Endodermal cell (in vitro differentiated cells): ENCODE results near the gene MYBBP1A. TPM values are rescaled to one million over a fixed set of nuclear protein-coding genes. Genes with fewer than 3 reads are reported as not detected.
A peak's percentile ranks its signal among the peaks of the same experiment; 100 is the strongest.

Experiments used
- DNase-seq: peaks from one replicate; pipeline ENCODE4 v3.0.0-alpha.2; 2017
- H3K27ac ChIP-seq: 2 replicates; pipeline ENCODE4 v1.5.1; 2013; ENCODE audit warnings: mild to moderate bottlenecking, low read depth, low read length, moderate library complexity
- H3K27me3 ChIP-seq: 2 replicates; pipeline ENCODE4 v1.6.1; 2013; ENCODE audit warnings: mild to moderate bottlenecking, low read length, moderate library complexity; ENCODE audit not compliant: insufficient read depth, control insufficient read depth, poor library complexity, severe bottlenecking
- H3K36me3 ChIP-seq: 2 replicates; pipeline ENCODE4 v1.7.0; 2013; ENCODE audit warnings: mild to moderate bottlenecking, low read length, moderate library complexity; ENCODE audit not compliant: control insufficient read depth, insufficient read depth
- H3K4me1 ChIP-seq: one replicate; pipeline ENCODE4 v1.7.0; 2013; ENCODE audit warnings: low read length; ENCODE audit not compliant: control insufficient read depth, insufficient read depth
- H3K4me3 ChIP-seq: 2 replicates; pipeline ENCODE4 v1.5.1; 2013; ENCODE audit warnings: mild to moderate bottlenecking, low read length, moderate library complexity
- H3K9ac ChIP-seq: 2 replicates; pipeline ENCODE4 v1.6.1; 2013; ENCODE audit warnings: mild to moderate bottlenecking, low read length, moderate library complexity; ENCODE audit not compliant: poor library complexity, severe bottlenecking; ENCODE audit errors: extremely low read depth
- H3K9me3 ChIP-seq: 2 replicates; pipeline ENCODE4 v1.6.1; 2013; ENCODE audit warnings: mild to moderate bottlenecking, low read length, moderate library complexity; ENCODE audit not compliant: control insufficient read depth
- H3K27ac Mint-ChIP-seq: 2 replicates; pipeline ENCODE4 v1.8.0; 2020; ENCODE audit warnings: mixed read lengths
- H3K27me3 Mint-ChIP-seq: 2 replicates; pipeline ENCODE4 v1.8.0; 2021; ENCODE audit warnings: mild to moderate bottlenecking, mixed read lengths; ENCODE audit not compliant: insufficient read depth
- H3K36me3 Mint-ChIP-seq: 2 replicates; pipeline ENCODE4 v1.8.0; 2020; ENCODE audit warnings: low read depth, mixed read lengths
- H3K4me1 Mint-ChIP-seq: 2 replicates; pipeline ENCODE4 v1.8.0; 2020; ENCODE audit warnings: mixed read lengths
- H3K4me3 Mint-ChIP-seq: 2 replicates; pipeline ENCODE4 v1.8.0; 2020; ENCODE audit warnings: mild to moderate bottlenecking, moderate library complexity, mixed read lengths
- H3K9me3 Mint-ChIP-seq: 2 replicates; pipeline ENCODE4 v1.8.0; 2020; ENCODE audit warnings: mild to moderate bottlenecking, mixed read lengths
- CTCF ChIP-seq: fragments of 200-600 bp; sonication (generic); conservative IDR thresholded peaks from 2 replicates; pipeline ENCODE4 v1.5.0; 2021; ENCODE audit warnings: antibody characterized with exemption, mild to moderate bottlenecking
- WGBS, 2 experiments: methylation state at CpG; one replicate each; pipeline versions ENCODE4 v1.1.5 to v1.1.7; 2013; ENCODE audit warnings: missing lambda C conversion rate in 2 of 2, mixed read lengths in 1 of 2; ENCODE audit not compliant: insufficient coverage in 1 of 2, insufficient read length in 1 of 2; 5-methylcytosine and 5-hydroxymethylcytosine counted together
- total RNA-seq, 2 donors: library from RNA; stranded (reverse); fragmentation: NEBNext Ultra II Directional in 1 of 2; extraction: Animal tissue kit (Norgen Biotek cat#: 25700) in 1 of 2; gene quantifications; 2 replicates in 1 of 2; 3 replicates in 1 of 2; pipeline ENCODE4 v1.2.1, GENCODE V29; 2021

Gene MYBBP1A
- total RNA-seq, 2 donors from 2014 or later, result 55.6 to 70.9 TPM

- no peak overlapping the region for H3K9ac ChIP-seq
- TF ChIP-seq CTCF, result peak; percentile 59
- H3K27me3 ChIP-seq, result no peaks in the 10 kb centered on the region
- peaks cover 52% of the 10 kb centered on the region for H3K36me3 Mint-ChIP-seq
- no peaks in the 10 kb centered on the region for H3K27me3 Mint-ChIP-seq
- H3K9me3 ChIP-seq, result no peaks in the 10 kb centered on the region
- 90 to 92% methylated on average over 6 to 8 of the region's 8 CpGs for WGBS, 2 experiments
- no peaks in the 10 kb centered on the region for H3K4me1 ChIP-seq
- no peak overlapping the region for H3K4me3 Mint-ChIP-seq
- peak; percentile 76 for DNase-seq
- H3K9me3 Mint-ChIP-seq, result no peaks in the 10 kb centered on the region
- H3K27ac ChIP-seq, result no peak overlapping the region
- H3K4me3 ChIP-seq, result no peak overlapping the region
- peaks cover 49% of the 10 kb centered on the region for H3K36me3 ChIP-seq
- no peak overlapping the region for H3K27ac Mint-ChIP-seq
- H3K4me1 Mint-ChIP-seq, result peaks cover 14% of the 10 kb centered on the region
Measured at GRCh38 chr17:4551141-4551540, 4.0 kb downstream of the MYBBP1A start.

GRCh38 chr17:4550534-4551039 is 4.6 kb downstream of the MYBBP1A start:
- Mint-ChIP-seq H3K36me3 (peaks cover 52% of the 10 kb centered on the region), H3K9me3 (no peaks in the 10 kb centered on the region), H3K4me1 (peaks cover 9% of the 10 kb centered on the region), H3K27me3 (no peaks in the 10 kb centered on the region), H3K4me3 (no peak overlapping the region), H3K27ac (no peak overlapping the region)
- no peaks in the 10 kb centered on the region for H3K27me3 ChIP-seq
- H3K27ac ChIP-seq, result no peak overlapping the region
- DNase-seq, result peak; percentile 47
- H3K4me3 ChIP-seq, result no peak overlapping the region
- peaks cover 49% of the 10 kb centered on the region for H3K36me3 ChIP-seq
- WGBS, 2 experiments, result 93 to 97% methylated on average over 13 to 16 of the region's 16 CpGs
- no peak for TF ChIP-seq CTCF
- no peaks in the 10 kb centered on the region for H3K9me3 ChIP-seq
- no peaks in the 10 kb centered on the region for H3K4me1 ChIP-seq
- H3K9ac ChIP-seq, result no peak overlapping the region

GRCh38 chr17:4549781-4550533 is 5.2 kb downstream of the MYBBP1A start:
- Histone ChIP-seq H3K36me3 (peaks cover 49% of the 10 kb centered on the region), H3K9me3 (no peaks in the 10 kb centered on the region), H3K4me3 (no peak overlapping the region), H3K27me3 (no peaks in the 10 kb centered on the region), H3K4me1 (no peaks in the 10 kb centered on the region), H3K27ac (no peak overlapping the region), H3K9ac (no peak overlapping the region)
- peaks cover 54% of the 10 kb centered on the region for H3K36me3 Mint-ChIP-seq
- H3K27ac Mint-ChIP-seq, result no peak overlapping the region
- H3K9me3 Mint-ChIP-seq, result no peaks in the 10 kb centered on the region
- WGBS, 2 experiments, result 95 to 99% methylated on average over 11 to 25 of the region's 25 CpGs
- no peak for DNase-seq
- peaks cover 8% of the 10 kb centered on the region for H3K4me1 Mint-ChIP-seq
- H3K4me3 Mint-ChIP-seq, result no peak overlapping the region
- no peaks in the 10 kb centered on the region for H3K27me3 Mint-ChIP-seq
- no peak for TF ChIP-seq CTCF
